ENCODE data around the gene R3HDM2. TPM values are rescaled to one million over a fixed set of nuclear protein-coding genes. Genes with fewer than 3 reads are reported as not detected.

Gene R3HDM2
- total and polyA plus RNA-seq, 4 experiments from 2014 or later: 3.9 to 132 (median 71.5) TPM

- intact Hi-C loops (cut with micrococcal nuclease): loop anchor here (10.0 kb wide), 2 partner anchors 476 to 596 kb away; partner anchors contain the start of genes BAZ2A and PRIM1
- H3K27ac ChIP-seq (ENCODE audit: low read depth, low read length): peak overlapping the region; percentile 57
- CTCF ChIA-PET (ENCODE audit: partially characterized antibody): interaction anchor here (0.9 to 12.3 kb wide), 3 partner anchors 12 to 267 kb away, joined by 3 to 245 read pairs (median 157); partner anchors contain the start of gene NXPH4
These were observed 200.3 kb downstream of the R3HDM2 start for GRCh38 chr12:57230381-57231155.

GRCh38 chr12:57229634-57230380, 201.0 kb downstream of the R3HDM2 start, which contains the start of gene SHMT2:
Gene SHMT2 (plus strand): TSS chr12:57229711. CDS start chr12:57229779, 68 bp downstream.
- peaks cover 0 to 1% (median 0%) of the 10 kb centered on the region in 8 donors for H3K9me3 Mint-ChIP-seq
- intact Hi-C loops (cut with micrococcal nuclease): loop anchor here (1.0 to 10.0 kb wide), 5 partner anchors 9 to 1008 kb away; partner anchors contain the start of genes BAZ2A, NABP2, PRIM1 and RNF41
- no peaks in the 10 kb centered on the region for H3K9me3 ChIP-seq (ENCODE audit: control insufficient read depth in 1 of 2, low read length in 2 of 2)
- peaks cover 27 to 67% (median 46%) of the 10 kb centered on the region in 4 donors for H3K4me1 Mint-ChIP-seq
- H3K27ac Mint-ChIP-seq: peak within 1 kb of the TSS; percentile 80 to 95 (median 89)
- H3K36me3 Mint-ChIP-seq: peaks cover 29 to 40% of the 10 kb centered on the region in 2 donors
- CTCF ChIA-PET (ENCODE audit: partially characterized antibody): interaction anchor here (0.6 to 12.3 kb wide), 11 partner anchors 8 to 267 kb away, joined by 3 to 245 read pairs (median 4); partner anchors contain the start of genes INHBE, NXPH4 and STAT6
- peak within 1 kb of the TSS; percentile 80 to 90 for H3K4me3 ChIP-seq (ENCODE audit: low read length in 2 of 2)
- POLR2A ChIA-PET (ENCODE audit: partially characterized antibody): interaction anchor here (0.8 to 4.0 kb wide), 9 partner anchors 11 to 541 kb away, joined by 3 to 63 read pairs (median 3); partner anchors contain the start of genes NAB2, NACA, NEMP1 and PTGES3
- DNase-seq: peak; percentile 89 to 90 (median 90)
- peaks cover 14 to 17% of the 10 kb centered on the region in 2 donors for H3K27me3 Mint-ChIP-seq
- H3K36me3 ChIP-seq (ENCODE audit: insufficient read depth, low read length): peaks cover 28% of the 10 kb centered on the region
- peaks cover 16% of the 10 kb centered on the region for H3K27me3 ChIP-seq (ENCODE audit: insufficient read depth, low read length)
- peaks cover 66% of the 10 kb centered on the region for H3K4me1 ChIP-seq (ENCODE audit: insufficient read depth, low read length)
- H3K4me3 Mint-ChIP-seq: peak within 1 kb of the TSS; percentile 92 to 99 (median 94)
- H3K27ac ChIP-seq (ENCODE audit: low read depth, low read length): peak within 1 kb of the TSS; percentile 57

More at GRCh38 chr12:57230381-57231155, 200.3 kb downstream of the R3HDM2 start:
- H3K4me1 Mint-ChIP-seq: peaks cover 24 to 60% (median 40%) of the 10 kb centered on the region in 4 donors
- H3K4me3 Mint-ChIP-seq: peak overlapping the region; percentile 92 to 99 (median 94)
- H3K27me3 ChIP-seq (ENCODE audit: insufficient read depth, low read length): peaks cover 10% of the 10 kb centered on the region
- POLR2A ChIA-PET (ENCODE audit: partially characterized antibody): interaction anchor here (1.1 to 4.0 kb wide), 5 partner anchors 10 to 142 kb away, joined by 3 to 63 read pairs (median 9); partner anchors contain the start of genes NAB2 and STAT6
- H3K9me3 Mint-ChIP-seq: no peaks in the 10 kb centered on the region
- peaks cover 63% of the 10 kb centered on the region for H3K4me1 ChIP-seq (ENCODE audit: insufficient read depth, low read length)
- H3K36me3 ChIP-seq (ENCODE audit: insufficient read depth, low read length): peaks cover 28% of the 10 kb centered on the region
- no peak for DNase-seq
- H3K27me3 Mint-ChIP-seq: peaks cover 10 to 12% of the 10 kb centered on the region in 2 donors
- no peaks in the 10 kb centered on the region for H3K9me3 ChIP-seq (ENCODE audit: control insufficient read depth in 1 of 2, low read length in 2 of 2)
- peaks cover 29 to 43% of the 10 kb centered on the region in 2 donors for H3K36me3 Mint-ChIP-seq
- peak overlapping the region; percentile 80 to 90 for H3K4me3 ChIP-seq (ENCODE audit: low read length in 2 of 2)
- peak overlapping the region; percentile 22 to 89 (median 52) for H3K27ac Mint-ChIP-seq

- peak in 1 of 5 donors; percentile 49 for DNase-seq
- intact Hi-C loops (cut with micrococcal nuclease): loop anchor here (1.0 to 5.0 kb wide), 3 partner anchors 10 to 1007 kb away; partner anchors contain the start of genes NABP2 and RNF41
- Histone ChIP-seq H3K4me3 (ENCODE audit: low read length in 2 of 2) (peak overlapping the region; percentile 80 to 90), H3K4me1 (ENCODE audit: insufficient read depth, low read length) (peaks cover 66% of the 10 kb centered on the region), H3K27me3 (ENCODE audit: insufficient read depth, low read length) (peaks cover 22% of the 10 kb centered on the region), H3K36me3 (ENCODE audit: insufficient read depth, low read length) (peaks cover 27% of the 10 kb centered on the region), H3K27ac (ENCODE audit: low read depth, low read length) (peak overlapping the region; percentile 57), H3K9me3 (ENCODE audit: control insufficient read depth in 1 of 2, low read length in 2 of 2) (no peaks in the 10 kb centered on the region)
- ChIA-PET CTCF (ENCODE audit: partially characterized antibody) (interaction anchor here (0.6 to 12.3 kb wide), 10 partner anchors 8 to 226 kb away, joined by 3 to 245 read pairs (median 4); partner anchors contain the start of genes INHBE, NXPH4 and STAT6), POLR2A (ENCODE audit: partially characterized antibody) (interaction anchor here (0.8 to 4.0 kb wide), 8 partner anchors 10 to 541 kb away, joined by 3 to 63 read pairs (median 4); partner anchors contain the start of genes NAB2, NACA, NEMP1 and PTGES3)
- peaks cover 27 to 60% (median 42%) of the 10 kb centered on the region in 4 donors for H3K4me1 Mint-ChIP-seq
- H3K27ac Mint-ChIP-seq: peak overlapping the region; percentile 80 to 95 (median 89)
- H3K36me3 Mint-ChIP-seq: peaks cover 23 to 34% of the 10 kb centered on the region in 2 donors
- peaks cover 0 to 1% (median 0%) of the 10 kb centered on the region in 8 donors for H3K9me3 Mint-ChIP-seq
- H3K27me3 Mint-ChIP-seq: peaks cover 14 to 20% of the 10 kb centered on the region in 2 donors
- peak overlapping the region; percentile 92 to 99 (median 94) for H3K4me3 Mint-ChIP-seq
These were observed 201.7 kb downstream of the R3HDM2 start for GRCh38 chr12:57229046-57229633.

GRCh38 chr12:57227315-57228115, 203.3 kb downstream of the R3HDM2 start:
- Histone ChIP-seq H3K9me3 (ENCODE audit: control insufficient read depth in 1 of 2, low read length in 2 of 2) (no peaks in the 10 kb centered on the region), H3K4me3 (ENCODE audit: low read length in 2 of 2) (no peak overlapping the region), H3K27ac (ENCODE audit: low read depth, low read length) (no peak overlapping the region), H3K36me3 (ENCODE audit: insufficient read depth, low read length) (peaks cover 11% of the 10 kb centered on the region), H3K27me3 (ENCODE audit: insufficient read depth, low read length) (peaks cover 39% of the 10 kb centered on the region), H3K4me1 (ENCODE audit: insufficient read depth, low read length) (peaks cover 60% of the 10 kb centered on the region)
- H3K4me3 Mint-ChIP-seq: peak overlapping the region in 3 of 8 donors; percentile 36 to 45 (median 43)
- no peak for DNase-seq
- ChIA-PET CTCF (ENCODE audit: partially characterized antibody) (interaction anchor here (1.1 to 12.3 kb wide), 4 partner anchors 8 to 15 kb away, joined by 3 to 245 read pairs (median 80); partner anchors contain the start of gene NXPH4), POLR2A (ENCODE audit: partially characterized antibody) (interaction anchor here (1.3 to 6.0 kb wide), 2 partner anchors 9 to 13 kb away, joined by 5 to 55 read pairs; a partner anchor contains a TSS)
- H3K4me1 Mint-ChIP-seq: peaks cover 29 to 67% (median 43%) of the 10 kb centered on the region in 4 donors
- peaks cover 0 to 1% (median 0%) of the 10 kb centered on the region in 8 donors for H3K9me3 Mint-ChIP-seq
- peaks cover 28 to 35% of the 10 kb centered on the region in 2 donors for H3K27me3 Mint-ChIP-seq
- peaks cover 7 to 22% of the 10 kb centered on the region in 2 donors for H3K36me3 Mint-ChIP-seq
- peak overlapping the region in 2 of 7 donors; percentile 31 to 81 for H3K27ac Mint-ChIP-seq
- intact Hi-C loops (cut with micrococcal nuclease): loop anchor here (5.0 kb wide), 1 partner anchor 1005 kb away; the partner anchor contains the start of genes NABP2 and RNF41

GRCh38 chr12:57226588-57227314, 204.1 kb downstream of the R3HDM2 start:
- POLR2A ChIA-PET (ENCODE audit: partially characterized antibody): interaction anchor here (1.0 to 6.0 kb wide), 5 partner anchors 9 to 115 kb away, joined by 3 to 55 read pairs (median 5); partner anchors contain the start of gene STAT6
- Histone ChIP-seq H3K4me1 (ENCODE audit: insufficient read depth, low read length) (peaks cover 61% of the 10 kb centered on the region), H3K9me3 (ENCODE audit: control insufficient read depth in 1 of 2, low read length in 2 of 2) (no peaks in the 10 kb centered on the region), H3K36me3 (ENCODE audit: insufficient read depth, low read length) (peaks cover 3% of the 10 kb centered on the region), H3K27ac (ENCODE audit: low read depth, low read length) (no peak overlapping the region), H3K4me3 (ENCODE audit: low read length in 2 of 2) (no peak overlapping the region), H3K27me3 (ENCODE audit: insufficient read depth, low read length) (peaks cover 46% of the 10 kb centered on the region)
- no peak for DNase-seq
- peaks cover 0 to 1% (median 0%) of the 10 kb centered on the region in 8 donors for H3K9me3 Mint-ChIP-seq
- peaks cover 2 to 15% of the 10 kb centered on the region in 2 donors for H3K36me3 Mint-ChIP-seq
- H3K4me3 Mint-ChIP-seq: peak overlapping the region in 6 of 8 donors; percentile 22 to 65 (median 40)
- peaks cover 34 to 41% of the 10 kb centered on the region in 2 donors for H3K27me3 Mint-ChIP-seq
- peaks cover 32 to 68% (median 46%) of the 10 kb centered on the region in 4 donors for H3K4me1 Mint-ChIP-seq
- intact Hi-C loops (cut with micrococcal nuclease): loop anchor here (5.0 kb wide), 1 partner anchor 1004 kb away; the partner anchor contains the start of genes NABP2 and RNF41
- H3K27ac Mint-ChIP-seq: peak overlapping the region in 2 of 7 donors; percentile 30 to 70
- CTCF ChIA-PET (ENCODE audit: partially characterized antibody): interaction anchor here (1.1 to 12.3 kb wide), 4 partner anchors 7 to 16 kb away, joined by 3 to 245 read pairs (median 80); partner anchors contain the start of gene NXPH4
